Liver (tissue), 9 donors: Measurements from ENCODE around the gene NAIF1. TPM values are rescaled to one million over a fixed set of nuclear protein-coding genes. Genes with fewer than 3 reads are reported as not detected.

Experiments
- DNase-seq: peaks from one replicate; pipeline ENCODE4 v3.0.0-alpha.2; 2017; ENCODE audit warnings: low spot score
- H3K27ac ChIP-seq, 2 donors: one replicate each; pipeline ENCODE4 v1.7.0; 2013; ENCODE audit warnings: inconsistent platforms in 2 of 2, low read length in 2 of 2, control low read depth in 1 of 2, low read depth in 1 of 2, mild to moderate bottlenecking in 1 of 2
- H3K27me3 ChIP-seq, 4 donors: one replicate each; pipeline versions ENCODE4 v1.6.1 to v1.7.0; 2013; ENCODE audit warnings: low read length in 3 of 4, inconsistent platforms in 1 of 4, mild to moderate bottlenecking in 1 of 4, moderate library complexity in 1 of 4; ENCODE audit not compliant: control insufficient read depth in 4 of 4, insufficient read depth in 4 of 4
- H3K36me3 ChIP-seq, 4 donors: one replicate each; pipeline versions ENCODE4 v1.6.1 to v1.7.0; 2013; ENCODE audit warnings: low read length in 3 of 4, mild to moderate bottlenecking in 3 of 4, low read depth in 1 of 4, moderate library complexity in 1 of 4; ENCODE audit not compliant: control insufficient read depth in 4 of 4, insufficient read depth in 3 of 4
- H3K4me1 ChIP-seq, 4 donors: one replicate each; pipeline versions ENCODE4 v1.6.1 to v1.7.0; 2013; ENCODE audit warnings: low read length in 3 of 4, mild to moderate bottlenecking in 3 of 4, moderate library complexity in 1 of 4; ENCODE audit not compliant: control insufficient read depth in 4 of 4, insufficient read depth in 4 of 4
- H3K4me3 ChIP-seq, 3 donors: one replicate each; pipeline versions ENCODE4 v1.6.1 to v1.7.0; 2013; ENCODE audit warnings: low read length in 3 of 3, control low read depth in 1 of 3, low read depth in 1 of 3, mild to moderate bottlenecking in 1 of 3
- H3K9ac ChIP-seq, 2 donors: one replicate each; pipeline ENCODE4 v1.7.0; 2013; ENCODE audit warnings: low read length in 2 of 2, mild to moderate bottlenecking in 2 of 2, moderate library complexity in 2 of 2, control low read depth in 1 of 2, low read depth in 1 of 2
- H3K9me3 ChIP-seq, 4 donors: one replicate each; pipeline versions ENCODE4 v1.6.1 to v1.7.0; 2013; ENCODE audit warnings: low read length in 3 of 4; ENCODE audit not compliant: control insufficient read depth in 4 of 4
- EGR1 ChIP-seq, 2 donors: IDR thresholded peaks; 2 replicates each; pipeline ENCODE4 v1.6.1; 2016 to 2018; ENCODE audit warnings: antibody characterized with exemption in 2 of 2, low read depth in 2 of 2
- FOXA1 ChIP-seq: IDR thresholded peaks from 2 replicates; pipeline ENCODE4 v1.6.1; 2016; ENCODE audit warnings: antibody characterized with exemption
- FOXA2 ChIP-seq: IDR thresholded peaks from 2 replicates; pipeline ENCODE4 v1.6.1; 2016; ENCODE audit warnings: antibody characterized with exemption
- GABPA ChIP-seq, 2 donors: IDR thresholded peaks in 1 of 2; conservative IDR thresholded peaks in 1 of 2; 2 replicates each; pipeline ENCODE4 v1.6.1; 2016; ENCODE audit warnings: antibody characterized with exemption in 2 of 2, mild to moderate bottlenecking in 1 of 2, moderate library complexity in 1 of 2
- HNF4A ChIP-seq, 2 donors: conservative IDR thresholded peaks; 2 replicates each; pipeline ENCODE4 v1.6.1; 2016; ENCODE audit warnings: antibody characterized with exemption in 2 of 2, mild to moderate bottlenecking in 2 of 2
- HNF4G ChIP-seq: IDR thresholded peaks from 2 replicates; pipeline ENCODE4 v1.6.1; 2016; ENCODE audit warnings: antibody characterized with exemption
- JUND ChIP-seq, 2 donors: IDR thresholded peaks; 2 replicates each; pipeline ENCODE4 v1.6.1; 2016; ENCODE audit warnings: antibody characterized with exemption in 2 of 2
- MAX ChIP-seq: IDR thresholded peaks from 2 replicates; pipeline ENCODE4 v1.6.1; 2016; ENCODE audit warnings: antibody characterized with exemption
- NR2F2 ChIP-seq: IDR thresholded peaks from 2 replicates; pipeline ENCODE4 v1.6.1; 2016; ENCODE audit warnings: antibody characterized with exemption
- RAD21 ChIP-seq, 2 donors: IDR thresholded peaks; 2 replicates each; pipeline ENCODE4 v1.6.1; 2016; ENCODE audit warnings: antibody characterized with exemption in 2 of 2, mild to moderate bottlenecking in 2 of 2
- REST ChIP-seq: IDR thresholded peaks from 2 replicates; pipeline ENCODE4 v1.6.1; 2016; ENCODE audit warnings: antibody characterized with exemption, mild to moderate bottlenecking
- RXRA ChIP-seq, 2 donors: IDR thresholded peaks; 2 replicates each; pipeline ENCODE4 v1.6.1; 2017 to 2018; ENCODE audit warnings: antibody characterized with exemption in 2 of 2, mild to moderate bottlenecking in 1 of 2
- SP1 ChIP-seq: IDR thresholded peaks from 2 replicates; pipeline ENCODE4 v1.6.1; 2018; ENCODE audit warnings: antibody characterized with exemption, mild to moderate bottlenecking
- TAF1 ChIP-seq: conservative IDR thresholded peaks from 2 replicates; pipeline ENCODE4 v1.6.1; 2016; ENCODE audit warnings: antibody characterized with exemption, mild to moderate bottlenecking
- YY1 ChIP-seq: IDR thresholded peaks from 2 replicates; pipeline ENCODE4 v1.6.1; 2016; ENCODE audit warnings: antibody characterized with exemption, mild to moderate bottlenecking
- WGBS: extraction: QIAGEN DNeasy Blood & Tissue Kit; methylation state at CpG from one replicate; pipeline ENCODE4 v1.1.7; 2013; 5-methylcytosine and 5-hydroxymethylcytosine counted together
- polyA plus RNA-seq, 2 donors: library from polyadenylated mRNA; stranded (reverse) in 1 of 2; unstranded in 1 of 2; fragments of 200-250 nt in 1 of 2; fragments of >200 nt in 1 of 2; fragmentation: Nextera tagmentation in 1 of 2; extraction: Ambion mirVana in 1 of 2; gene quantifications; one replicate each; pipeline versions ENCODE4 v1.2.1 to v1.2.3, GENCODE V29; 2013 to 2015
- total RNA-seq, 2 donors: library from RNA; depleted of rRNA; stranded (reverse); fragments of >200 nt; gene quantifications; one replicate each; pipeline ENCODE4 v1.2.3, GENCODE V29; 2014
- TF ChIP-seq, protein P1 (sequence below): IDR thresholded peaks from 2 replicates; pipeline ENCODE4 v1.6.1; 2016; ENCODE audit warnings: antibody characterized with exemption
- TF ChIP-seq, protein P2 (sequence below): fragments of 150-350 bp; IDR thresholded peaks from 2 replicates; pipeline ENCODE4 v1.5.1; 2017; ENCODE audit warnings: improper control_type of control experiment, low read depth, low read length; ENCODE audit not compliant: missing input control
- TF ChIP-seq, protein P3 (sequence below): IDR thresholded peaks from 2 replicates; pipeline ENCODE4 v1.6.1; 2016; ENCODE audit warnings: antibody characterized with exemption
- donor health status: healthy.
- donor health status: healthy.
- donor health status: healthy.
- donor health status: healthy.
- donor health status: healthy.

NAIF1 gene
- total and polyA plus RNA-seq, 4 donors: 2.5 to 6.5 (median 4.7) TPM

GRCh38 chr9:128089299-128089698, 22.2 kb upstream of the NAIF1 start:
- WGBS: 98% methylated on average over 1 of the region's 1 CpG
- no peak for DNase-seq
- no peaks in the 10 kb centered on the region for H3K36me3 ChIP-seq
- H3K27ac ChIP-seq: no peak overlapping the region
- H3K4me1 ChIP-seq: peaks cover 0 to 14% (median 5%) of the 10 kb centered on the region in 4 donors
- no peak overlapping the region for H3K4me3 ChIP-seq
- no peaks in the 10 kb centered on the region for H3K27me3 ChIP-seq
- no peak overlapping the region for H3K9ac ChIP-seq
- no peaks in the 10 kb centered on the region for H3K9me3 ChIP-seq
- TF ChIP-seq, protein P1, sequence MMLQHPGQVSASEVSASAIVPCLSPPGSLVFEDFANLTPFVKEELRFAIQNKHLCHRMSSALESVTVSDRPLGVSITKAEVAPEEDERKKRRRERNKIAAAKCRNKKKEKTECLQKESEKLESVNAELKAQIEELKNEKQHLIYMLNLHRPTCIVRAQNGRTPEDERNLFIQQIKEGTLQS: no peak
- TF ChIP-seq FOXA2 (no peak), FOXA1 (no peak), SP1 (no peak), HNF4G (no peak)

DNA sequence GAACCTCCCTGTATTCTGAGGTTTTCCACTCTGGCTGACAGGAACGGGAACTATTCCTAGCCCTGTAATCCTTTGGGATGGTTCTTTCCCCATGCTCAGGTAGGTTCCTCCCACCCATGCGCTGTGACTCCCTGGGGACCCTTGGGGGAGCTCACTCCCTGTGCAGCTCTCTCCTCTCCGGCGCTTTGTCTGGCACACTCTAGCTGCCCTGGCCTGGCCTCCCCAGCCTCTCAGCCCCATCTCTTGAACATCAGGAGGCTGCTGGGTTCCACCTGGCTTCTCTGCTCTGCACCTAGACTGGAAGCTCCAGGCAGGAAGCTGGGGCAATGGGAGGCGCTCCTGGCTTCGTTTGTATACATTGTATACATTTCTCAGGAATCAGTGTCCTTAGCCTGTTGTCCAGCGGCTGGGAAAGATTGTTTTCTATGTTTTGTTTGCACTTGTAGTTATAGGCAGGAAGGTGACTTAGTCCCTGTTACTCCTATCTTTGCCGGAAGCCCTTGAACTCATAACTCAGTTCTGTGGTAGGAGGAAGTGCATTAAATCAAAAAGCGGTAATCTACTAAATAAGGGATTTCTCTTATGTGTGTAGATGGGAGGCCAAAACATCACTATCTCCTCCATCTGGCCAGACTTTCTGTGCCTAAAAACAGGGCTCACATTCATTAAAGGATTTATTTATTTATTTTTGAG, 21.3 kb upstream of the NAIF1 start:
- Histone ChIP-seq H3K27me3 (no peaks in the 10 kb centered on the region), H3K9me3 (no peaks in the 10 kb centered on the region), H3K9ac (no peak overlapping the region), H3K27ac (no peak overlapping the region), H3K4me3 (no peak overlapping the region), H3K36me3 (no peaks in the 10 kb centered on the region), H3K4me1 (peaks cover 0 to 14% (median 6%) of the 10 kb centered on the region in 4 donors)
- no peak for TF ChIP-seq RXRA (IDR thresholded peaks at IDR 0.05)
- no peak for TF ChIP-seq JUND (IDR thresholded peaks at IDR 0.05)
- no peak for TF ChIP-seq NR2F2
- no peak for TF ChIP-seq GABPA (IDR thresholded peaks at IDR 0.05 in 1 of 2, conservative IDR thresholded peaks at IDR 0.05 in 1 of 2)
- TF ChIP-seq RAD21 (IDR thresholded peaks at IDR 0.05): no peak
- TF ChIP-seq, protein P2, sequence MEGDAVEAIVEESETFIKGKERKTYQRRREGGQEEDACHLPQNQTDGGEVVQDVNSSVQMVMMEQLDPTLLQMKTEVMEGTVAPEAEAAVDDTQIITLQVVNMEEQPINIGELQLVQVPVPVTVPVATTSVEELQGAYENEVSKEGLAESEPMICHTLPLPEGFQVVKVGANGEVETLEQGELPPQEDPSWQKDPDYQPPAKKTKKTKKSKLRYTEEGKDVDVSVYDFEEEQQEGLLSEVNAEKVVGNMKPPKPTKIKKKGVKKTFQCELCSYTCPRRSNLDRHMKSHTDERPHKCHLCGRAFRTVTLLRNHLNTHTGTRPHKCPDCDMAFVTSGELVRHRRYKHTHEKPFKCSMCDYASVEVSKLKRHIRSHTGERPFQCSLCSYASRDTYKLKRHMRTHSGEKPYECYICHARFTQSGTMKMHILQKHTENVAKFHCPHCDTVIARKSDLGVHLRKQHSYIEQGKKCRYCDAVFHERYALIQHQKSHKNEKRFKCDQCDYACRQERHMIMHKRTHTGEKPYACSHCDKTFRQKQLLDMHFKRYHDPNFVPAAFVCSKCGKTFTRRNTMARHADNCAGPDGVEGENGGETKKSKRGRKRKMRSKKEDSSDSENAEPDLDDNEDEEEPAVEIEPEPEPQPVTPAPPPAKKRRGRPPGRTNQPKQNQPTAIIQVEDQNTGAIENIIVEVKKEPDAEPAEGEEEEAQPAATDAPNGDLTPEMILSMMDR: no peak
- TF ChIP-seq EGR1 (IDR thresholded peaks at IDR 0.05; ENCODE audit: low read depth in 2 of 2): no peak
- no peak for TF ChIP-seq FOXA2
- no peak for TF ChIP-seq HNF4A (conservative IDR thresholded peaks at IDR 0.05)
- no peak for TF ChIP-seq TAF1
- WGBS: 81% methylated on average over 9 of the region's 9 CpGs
- no peak for DNase-seq

- no peak for DNase-seq
- H3K9ac ChIP-seq: no peak overlapping the region
- H3K4me1 ChIP-seq: peaks cover 0 to 10% (median 5%) of the 10 kb centered on the region in 4 donors
- H3K36me3 ChIP-seq: no peaks in the 10 kb centered on the region
- no peaks in the 10 kb centered on the region for H3K9me3 ChIP-seq
- no peak overlapping the region for H3K27ac ChIP-seq
- H3K27me3 ChIP-seq: no peaks in the 10 kb centered on the region
- 76% methylated on average over 10 of the region's 10 CpGs for WGBS
- no peak overlapping the region for H3K4me3 ChIP-seq
- TF ChIP-seq FOXA2 (no peak), RXRA (IDR thresholded peaks at IDR 0.05) (no peak), REST (no peak), MAX (no peak), GABPA (IDR thresholded peaks at IDR 0.05 in 1 of 2, conservative IDR thresholded peaks at IDR 0.05 in 1 of 2) (no peak), TAF1 (no peak), SP1 (no peak), YY1 (no peak), JUND (IDR thresholded peaks at IDR 0.05) (no peak), HNF4A (conservative IDR thresholded peaks at IDR 0.05) (no peak), RAD21 (IDR thresholded peaks at IDR 0.05) (no peak), EGR1 (IDR thresholded peaks at IDR 0.05; ENCODE audit: low read depth in 2 of 2) (no peak)
- TF ChIP-seq, protein P3, sequence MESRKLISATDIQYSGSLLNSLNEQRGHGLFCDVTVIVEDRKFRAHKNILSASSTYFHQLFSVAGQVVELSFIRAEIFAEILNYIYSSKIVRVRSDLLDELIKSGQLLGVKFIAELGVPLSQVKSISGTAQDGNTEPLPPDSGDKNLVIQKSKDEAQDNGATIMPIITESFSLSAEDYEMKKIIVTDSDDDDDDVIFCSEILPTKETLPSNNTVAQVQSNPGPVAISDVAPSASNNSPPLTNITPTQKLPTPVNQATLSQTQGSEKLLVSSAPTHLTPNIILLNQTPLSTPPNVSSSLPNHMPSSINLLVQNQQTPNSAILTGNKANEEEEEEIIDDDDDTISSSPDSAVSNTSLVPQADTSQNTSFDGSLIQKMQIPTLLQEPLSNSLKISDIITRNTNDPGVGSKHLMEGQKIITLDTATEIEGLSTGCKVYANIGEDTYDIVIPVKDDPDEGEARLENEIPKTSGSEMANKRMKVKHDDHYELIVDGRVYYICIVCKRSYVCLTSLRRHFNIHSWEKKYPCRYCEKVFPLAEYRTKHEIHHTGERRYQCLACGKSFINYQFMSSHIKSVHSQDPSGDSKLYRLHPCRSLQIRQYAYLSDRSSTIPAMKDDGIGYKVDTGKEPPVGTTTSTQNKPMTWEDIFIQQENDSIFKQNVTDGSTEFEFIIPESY: no peak
- TF ChIP-seq, protein P1: no peak
These were observed 20.1 kb upstream of the NAIF1 start for GRCh38 chr9:128087262-128087661.
